Epithelial cell of proximal tubule (primary cell): ENCODE data around the gene PYGO2. TPM values are rescaled to one million over a fixed set of nuclear protein-coding genes. Genes with fewer than 3 reads are reported as not detected.
A peak's percentile ranks its signal among the peaks of the same experiment; 100 is the strongest.
"Not testable (repeated sequence)": the region's sequence is repeated elsewhere in the genome, so short reads cannot be mapped to it uniquely, and the experiment has no call there.

Experiments
- DNase-seq: peaks from one replicate; pipeline ENCODE4 v3.0.0-alpha.2; 2011; ENCODE audit warnings: low read depth
- H3K4me3 ChIP-seq: 2 replicates; pipeline ENCODE4 v1.5.1; 2011; ENCODE audit warnings: low read depth, mild to moderate bottlenecking, low read length
- CTCF ChIP-seq: conservative IDR thresholded peaks from 2 replicates; pipeline ENCODE4 v1.5.1; 2012; ENCODE audit warnings: low read depth, mild to moderate bottlenecking, low read length
- total RNA-seq: library from RNA; depleted of rRNA; stranded (reverse); fragments of >200 nt; gene quantifications from 2 replicates; pipeline ENCODE4 v1.2.3, GENCODE V29; 2015

PYGO2 gene
- total RNA-seq, 1 donor from 2014 or later: 16.0 TPM

DNA sequence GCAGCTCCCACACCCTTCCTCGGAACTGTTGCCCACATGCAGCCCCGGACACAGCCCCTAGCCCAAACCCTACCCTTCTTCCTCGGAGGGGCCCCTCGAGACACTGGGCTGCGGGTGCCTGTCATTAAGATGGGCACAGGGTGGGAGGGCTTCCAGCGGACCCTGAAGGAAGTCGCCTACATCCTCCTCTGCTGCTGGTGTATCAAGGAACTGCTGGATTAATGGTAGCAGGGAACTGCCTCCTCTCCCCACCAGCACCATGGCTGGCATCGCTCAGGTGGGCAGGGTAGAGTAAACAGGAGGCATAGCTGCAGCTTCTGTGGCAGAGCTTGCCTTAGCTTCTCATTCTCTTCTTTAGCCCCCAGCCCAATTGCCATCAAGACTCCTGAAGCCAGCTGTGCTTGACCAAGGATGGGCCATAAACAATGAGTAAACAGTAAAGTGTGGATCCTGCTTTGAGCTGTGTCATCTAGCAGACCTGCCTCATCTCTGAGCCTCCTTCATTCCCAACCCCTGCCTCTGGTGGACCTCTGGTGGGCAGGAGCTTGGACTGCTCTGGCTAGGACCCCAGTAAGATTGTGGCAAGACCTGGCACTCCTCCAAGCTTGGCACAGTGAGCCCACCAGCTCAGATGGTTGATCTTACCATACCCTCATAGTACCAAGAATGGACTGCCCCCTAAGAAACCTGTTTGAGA is 32.1 kb upstream of the PYGO2 start, which contains the start of gene LENEP:
LENEP (plus strand) TSS at position 15 of the 697 bp plus-strand sequence; CDS start at position 37, 22 bp downstream.
- no peak for DNase-seq
- H3K4me3 ChIP-seq: no peak within 1 kb of the TSS
- no peak for TF ChIP-seq CTCF

GRCh38 chr1:154992721-154993571 is 31.4 kb upstream of the PYGO2 start:
- no peak overlapping the region for H3K4me3 ChIP-seq
- no peak for DNase-seq
- peak; percentile 40 for TF ChIP-seq CTCF

DNA sequence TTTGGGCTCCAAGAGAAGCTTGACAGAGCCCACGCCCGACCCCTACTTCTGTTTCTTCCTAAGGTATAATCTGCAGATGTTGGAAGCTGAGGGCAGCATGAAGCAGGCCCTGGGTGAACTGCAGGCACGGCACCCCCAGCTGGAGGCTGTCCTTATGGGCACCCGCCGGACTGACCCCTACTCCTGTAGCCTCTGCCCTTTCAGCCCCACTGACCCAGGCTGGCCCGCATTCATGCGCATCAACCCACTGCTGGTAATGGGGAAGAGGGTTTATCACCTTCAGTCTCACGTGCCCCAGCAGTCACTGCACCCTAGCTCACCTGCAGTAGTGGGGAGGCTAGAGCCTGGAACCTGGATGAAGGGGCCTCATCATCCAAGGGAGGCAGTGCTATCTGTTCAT is 28.7 kb upstream of the PYGO2 start:
- H3K4me3 ChIP-seq: no peak overlapping the region
- no peak for TF ChIP-seq CTCF
- DNase-seq: no peak

GRCh38 chr1:154989195-154989860 is 27.7 kb upstream of the PYGO2 start:
- no peak for TF ChIP-seq CTCF
- no peak overlapping the region for H3K4me3 ChIP-seq
- DNase-seq: no peak

GRCh38 chr1:154988058-154988954 is 26.7 kb upstream of the PYGO2 start:
- no peak for DNase-seq
- H3K4me3 ChIP-seq: no peak overlapping the region
- no peak for TF ChIP-seq CTCF

- H3K4me3 ChIP-seq: no peak overlapping the region
- no peak for DNase-seq
- no peak for TF ChIP-seq CTCF
These were observed 25.7 kb upstream of the PYGO2 start for GRCh38 chr1:154987326-154987725.

DNA sequence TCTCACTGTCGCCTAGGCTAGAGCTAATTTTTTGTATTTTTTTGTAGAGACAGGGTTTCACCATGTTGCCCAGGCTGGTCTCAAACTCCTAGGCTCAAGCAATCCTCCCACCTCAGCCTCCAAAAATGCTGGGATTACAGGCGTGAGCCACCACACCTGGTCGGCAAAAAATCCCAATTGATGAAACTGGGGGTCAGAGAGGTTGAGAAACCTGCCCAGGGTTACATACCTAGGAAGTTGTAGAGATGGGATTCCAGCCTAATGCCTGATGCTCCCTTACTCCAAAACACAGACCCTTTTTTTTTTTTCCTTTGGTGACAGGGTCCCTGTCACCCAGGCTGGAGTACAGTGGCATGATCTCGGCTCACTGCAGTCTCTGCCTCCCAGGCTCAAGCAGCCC is 25.2 kb upstream of the PYGO2 start:
- DNase-seq, H3K4me3 ChIP-seq: not testable (repeated sequence)
